ENCODE data around the gene GRM3.

GRM3 gene

GRCh38 chr7:86908948-86909347, 265.2 kb downstream of the GRM3 start:
- no peak for DNase-seq

- no peak for DNase-seq
These were observed 267.9 kb downstream of the GRM3 start for GRCh38 chr7:86911659-86912058.

- no peak for DNase-seq
These were observed 270.0 kb downstream of the GRM3 start for GRCh38 chr7:86913709-86914108.
